NCI-H69 (cell line): ENCODE measurements around the gene DRC7.
"Not testable (repeated sequence)": the region's sequence is repeated elsewhere in the genome, so short reads cannot be mapped to it uniquely, and the experiment has no call there.

Source experiments
- DNase-seq: peaks from one replicate; lab custom pipeline; 2025; lab: John Stamatoyannopoulos, UW

Gene DRC7

GRCh38 chr16:57660715-57661463 is 33.7 kb upstream of the DRC7 start:
- no peak for DNase-seq

GRCh38 chr16:57661510-57661909 is 33.1 kb upstream of the DRC7 start:
- no peak for DNase-seq

- no peak for DNase-seq
Observed at GRCh38 chr16:57661936-57662906, 32.4 kb upstream of the DRC7 start.

GRCh38 chr16:57663436-57663835 is 31.2 kb upstream of the DRC7 start:
- DNase-seq: no peak

GRCh38 chr16:57663917-57664661 is 30.5 kb upstream of the DRC7 start:
- DNase-seq: no peak

- DNase-seq: no peak
Observed at GRCh38 chr16:57664662-57665025, 30.0 kb upstream of the DRC7 start.

GRCh38 chr16:57665541-57665940 is 29.1 kb upstream of the DRC7 start:
- DNase-seq: no peak

GRCh38 chr16:57666353-57667047 is 28.1 kb upstream of the DRC7 start:
- DNase-seq: no peak

- DNase-seq: no peak
Observed at GRCh38 chr16:57667048-57667525, 27.5 kb upstream of the DRC7 start.

GRCh38 chr16:57667526-57668262 is 26.9 kb upstream of the DRC7 start:
- peak; percentile 29 for DNase-seq

GRCh38 chr16:57668263-57668571 is 26.4 kb upstream of the DRC7 start, which contains the start of gene ADGRG3:
ADGRG3 (plus strand) TSS chr16:57668306; CDS start chr16:57668348, 42 bp downstream.
- DNase-seq: no peak

GRCh38 chr16:57668630-57669475 is 25.8 kb upstream of the DRC7 start:
- no peak for DNase-seq

- DNase-seq: no peak
Observed at GRCh38 chr16:57669476-57670162, 25.0 kb upstream of the DRC7 start.

GRCh38 chr16:57670196-57670595 is 24.4 kb upstream of the DRC7 start:
- DNase-seq: no peak

GRCh38 chr16:57671451-57671850 is 23.2 kb upstream of the DRC7 start:
- not testable (repeated sequence) for DNase-seq

- DNase-seq: no peak
Observed at GRCh38 chr16:57672416-57672815, 22.2 kb upstream of the DRC7 start.

GRCh38 chr16:57672824-57673223 is 21.8 kb upstream of the DRC7 start:
- DNase-seq: no peak

- DNase-seq: no peak
Observed at GRCh38 chr16:57675741-57676551, 18.7 kb upstream of the DRC7 start.
